Ishikawa (cell line): ENCODE measurements around the gene SERINC5.

Experiments used
- CREB1 ChIP-seq: IDR thresholded peaks from 2 replicates; pipeline ENCODE4 v1.6.1; 2012; ENCODE audit warnings: low read depth
- EP300 ChIP-seq: IDR thresholded peaks from 2 replicates; pipeline ENCODE4 v1.6.1; 2012; ENCODE audit warnings: borderline replicate concordance
- MAX ChIP-seq: IDR thresholded peaks from 2 replicates; pipeline ENCODE4 v1.6.1; 2012
- RAD21 ChIP-seq: IDR thresholded peaks from 2 replicates; pipeline ENCODE4 v1.6.1; 2012; ENCODE audit warnings: low read depth
- REST ChIP-seq: IDR thresholded peaks from 2 replicates; pipeline ENCODE4 v1.6.1; 2012; ENCODE audit warnings: low read depth, mild to moderate bottlenecking
- TAF1 ChIP-seq: IDR thresholded peaks from 2 replicates; pipeline ENCODE4 v1.6.1; 2012; ENCODE audit warnings: low read depth, mild to moderate bottlenecking
- TEAD4 ChIP-seq: IDR thresholded peaks from 2 replicates; pipeline ENCODE4 v1.6.1; 2012
- YY1 ChIP-seq: IDR thresholded peaks from 2 replicates; pipeline ENCODE4 v1.6.1; 2012; ENCODE audit warnings: low read depth
- TF ChIP-seq, protein P1 (sequence below): IDR thresholded peaks from 2 replicates; pipeline ENCODE4 v1.6.1; 2012

DNA sequence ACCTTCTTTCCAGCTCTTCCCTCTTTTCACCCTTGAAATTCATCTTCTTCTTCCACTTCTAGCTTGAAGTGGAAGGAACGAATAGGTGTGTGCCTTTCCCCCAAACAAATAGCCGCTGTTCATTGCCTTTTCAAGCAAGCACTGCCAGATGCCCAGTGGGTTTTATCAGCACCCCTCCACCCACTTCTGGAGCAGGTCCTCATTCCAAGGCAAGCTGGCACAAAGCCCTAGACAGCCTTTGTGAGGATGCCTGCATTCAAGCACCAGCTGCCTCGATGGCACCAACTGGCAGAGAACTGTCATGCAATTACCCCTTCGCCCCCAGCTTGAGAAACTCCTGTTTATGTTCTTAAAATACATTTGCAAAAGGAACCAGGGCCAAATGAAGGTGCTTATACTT, 36.5 kb downstream of the SERINC5 start:
- no peak for TF ChIP-seq CREB1
- TF ChIP-seq EP300 = no peak
- TF ChIP-seq REST = no peak
- no peak for TF ChIP-seq YY1
- no peak for TF ChIP-seq MAX
- no peak for TF ChIP-seq TEAD4
- TF ChIP-seq RAD21 = no peak
- TF ChIP-seq TAF1 = no peak
- TF ChIP-seq, protein P1, sequence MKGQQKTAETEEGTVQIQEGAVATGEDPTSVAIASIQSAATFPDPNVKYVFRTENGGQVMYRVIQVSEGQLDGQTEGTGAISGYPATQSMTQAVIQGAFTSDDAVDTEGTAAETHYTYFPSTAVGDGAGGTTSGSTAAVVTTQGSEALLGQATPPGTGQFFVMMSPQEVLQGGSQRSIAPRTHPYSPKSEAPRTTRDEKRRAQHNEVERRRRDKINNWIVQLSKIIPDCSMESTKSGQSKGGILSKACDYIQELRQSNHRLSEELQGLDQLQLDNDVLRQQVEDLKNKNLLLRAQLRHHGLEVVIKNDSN = no peak
